ENCODE results near the gene PLEKHG4B.
"Not testable (repeated sequence)": the region's sequence is repeated elsewhere in the genome, so short reads cannot be mapped to it uniquely, and the experiment has no call there.

The PLEKHG4B gene

DNA sequence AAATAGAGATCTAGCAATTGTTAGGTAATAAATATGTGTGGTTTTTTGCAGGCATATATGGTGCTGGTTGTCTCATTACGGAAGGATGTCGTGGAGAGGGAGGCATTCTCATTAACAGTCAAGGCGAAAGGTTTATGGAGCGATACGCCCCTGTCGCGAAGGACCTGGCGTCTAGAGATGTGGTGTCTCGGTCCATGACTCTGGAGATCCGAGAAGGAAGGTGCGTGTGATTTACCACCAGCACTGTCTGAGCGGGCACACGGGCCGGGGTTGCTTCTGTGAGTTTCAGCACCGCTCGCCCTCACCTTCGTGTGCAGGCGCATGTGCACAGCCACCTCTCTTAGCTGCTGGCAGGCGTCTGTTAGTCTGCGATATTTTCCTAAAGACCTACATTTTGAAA, 141.5 kb downstream of the PLEKHG4B start:
- DNase-seq, result not testable (repeated sequence)

DNA sequence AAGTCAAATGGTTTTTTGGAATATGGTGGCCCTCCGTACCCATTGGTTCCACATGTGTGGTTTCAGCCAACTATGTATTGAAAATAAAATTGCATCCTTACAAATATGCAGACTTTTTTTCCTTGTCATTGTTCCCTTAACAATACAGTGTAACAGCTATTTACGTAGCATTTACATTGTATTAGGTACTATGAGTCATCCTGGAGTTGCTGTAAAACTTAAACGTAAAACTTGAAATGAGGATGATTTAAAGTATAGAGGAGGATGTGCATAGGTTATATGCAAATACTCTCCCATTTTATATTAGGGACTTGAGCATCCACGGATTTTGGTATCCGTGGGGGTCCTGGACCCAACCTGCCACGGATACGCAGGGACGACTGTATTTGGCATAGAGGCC, 142.5 kb downstream of the PLEKHG4B start:
- no peak for DNase-seq

DNA sequence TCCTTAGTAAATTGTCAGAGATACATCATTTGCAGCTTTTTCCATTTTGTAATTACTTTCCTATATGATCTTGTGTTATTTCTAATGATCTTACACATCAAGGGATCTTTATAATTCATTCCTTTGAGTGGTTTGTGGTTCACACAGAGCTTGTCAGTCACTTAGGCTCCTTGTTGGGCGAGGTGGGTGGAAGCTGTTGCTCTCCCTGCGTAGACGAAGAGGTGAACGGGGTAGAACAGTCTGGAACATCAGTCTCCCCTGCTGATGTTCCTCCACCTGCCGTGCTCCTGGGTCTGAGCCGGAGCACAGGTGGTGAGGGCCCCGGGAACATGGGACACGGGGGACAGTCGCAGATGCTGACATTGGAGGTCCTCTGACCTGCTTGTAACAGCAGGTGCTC, 143.6 kb downstream of the PLEKHG4B start:
- not testable (repeated sequence) for DNase-seq

GRCh38 chr5:237931-238330, 146.0 kb downstream of the PLEKHG4B start:
- not testable (repeated sequence) for DNase-seq

Measured in T-helper 1 cell (primary cell).